ENCODE measurements around the gene UBA6.

GRCh38 chr4:67615119-67615518 is 85.8 kb downstream of the UBA6 start:
- no peak for TF ChIP-seq POLR2A (IDR thresholded peaks at IDR 0.05; ENCODE audit: low read length)
- TF ChIP-seq GATA1 (IDR thresholded peaks at IDR 0.05; ENCODE audit: low read depth, low read length): no peak
